Nephron (organoid): ENCODE measurements around the gene PROX2.

ENCODE experiments used
- H3K27ac Mint-ChIP-seq, 3 experiments: 2 replicates each; pipeline ENCODE4 v1.8.0; 2020; ENCODE audit warnings: mixed read lengths in 3 of 3, mild to moderate bottlenecking in 2 of 3, moderate library complexity in 1 of 3
- H3K27me3 Mint-ChIP-seq: 2 replicates; pipeline ENCODE4 v1.8.0; 2021; ENCODE audit warnings: low read depth, mild to moderate bottlenecking, moderate library complexity, mixed read lengths
- H3K36me3 Mint-ChIP-seq: 2 replicates; pipeline ENCODE4 v1.8.0; 2020; ENCODE audit warnings: low read depth, mixed read lengths
- H3K4me1 Mint-ChIP-seq: 2 replicates; pipeline ENCODE4 v1.8.0; 2020; ENCODE audit warnings: mixed read lengths
- H3K4me3 Mint-ChIP-seq, 3 experiments: 2 replicates each; pipeline ENCODE4 v1.8.0; 2020; ENCODE audit warnings: mild to moderate bottlenecking in 3 of 3, mixed read lengths in 3 of 3, moderate library complexity in 2 of 3
- H3K9me3 Mint-ChIP-seq: 2 replicates; pipeline ENCODE4 v1.8.0; 2020; ENCODE audit warnings: mixed read lengths
- TF ChIP-seq, protein P1 (sequence below), 3 experiments: fragments of 200-600 bp; sonication (generic); IDR thresholded peaks; one replicate each; pipeline ENCODE4 v1.5.0; 2021; ENCODE audit warnings: antibody characterized with exemption in 3 of 3; ENCODE audit not compliant: unreplicated experiment in 3 of 3

PROX2 gene

DNA sequence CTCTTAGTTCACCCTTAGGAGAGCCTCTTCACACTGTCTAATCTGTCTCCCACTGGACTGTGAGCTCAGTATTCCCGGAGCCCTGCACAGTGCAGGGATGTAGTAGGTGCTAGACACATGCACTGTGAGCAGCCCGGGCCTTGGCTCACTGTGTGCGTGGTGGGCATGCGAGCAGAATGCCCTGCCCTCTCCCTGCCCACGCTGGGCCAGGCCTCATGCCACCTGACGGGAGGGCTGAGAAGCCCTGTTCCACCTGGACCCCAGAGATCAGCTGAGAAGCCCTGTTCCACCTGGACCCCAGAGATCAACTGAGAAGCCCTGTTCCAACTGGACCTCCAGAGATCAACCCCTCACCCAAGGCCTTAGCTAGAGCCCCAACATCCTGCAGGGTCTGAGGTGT lies 36.2 kb upstream of the PROX2 start:
- H3K27me3 Mint-ChIP-seq: no peaks in the 10 kb centered on the region
- TF ChIP-seq, protein P1, sequence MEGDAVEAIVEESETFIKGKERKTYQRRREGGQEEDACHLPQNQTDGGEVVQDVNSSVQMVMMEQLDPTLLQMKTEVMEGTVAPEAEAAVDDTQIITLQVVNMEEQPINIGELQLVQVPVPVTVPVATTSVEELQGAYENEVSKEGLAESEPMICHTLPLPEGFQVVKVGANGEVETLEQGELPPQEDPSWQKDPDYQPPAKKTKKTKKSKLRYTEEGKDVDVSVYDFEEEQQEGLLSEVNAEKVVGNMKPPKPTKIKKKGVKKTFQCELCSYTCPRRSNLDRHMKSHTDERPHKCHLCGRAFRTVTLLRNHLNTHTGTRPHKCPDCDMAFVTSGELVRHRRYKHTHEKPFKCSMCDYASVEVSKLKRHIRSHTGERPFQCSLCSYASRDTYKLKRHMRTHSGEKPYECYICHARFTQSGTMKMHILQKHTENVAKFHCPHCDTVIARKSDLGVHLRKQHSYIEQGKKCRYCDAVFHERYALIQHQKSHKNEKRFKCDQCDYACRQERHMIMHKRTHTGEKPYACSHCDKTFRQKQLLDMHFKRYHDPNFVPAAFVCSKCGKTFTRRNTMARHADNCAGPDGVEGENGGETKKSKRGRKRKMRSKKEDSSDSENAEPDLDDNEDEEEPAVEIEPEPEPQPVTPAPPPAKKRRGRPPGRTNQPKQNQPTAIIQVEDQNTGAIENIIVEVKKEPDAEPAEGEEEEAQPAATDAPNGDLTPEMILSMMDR (IDR thresholded peaks at IDR 0.05; ENCODE audit: unreplicated experiment in 3 of 3): no peak
- H3K9me3 Mint-ChIP-seq: no peaks in the 10 kb centered on the region
- H3K4me3 Mint-ChIP-seq: no peak overlapping the region
- H3K36me3 Mint-ChIP-seq: no peaks in the 10 kb centered on the region
- H3K4me1 Mint-ChIP-seq: peaks cover 31% of the 10 kb centered on the region
- H3K27ac Mint-ChIP-seq: no peak overlapping the region

DNA sequence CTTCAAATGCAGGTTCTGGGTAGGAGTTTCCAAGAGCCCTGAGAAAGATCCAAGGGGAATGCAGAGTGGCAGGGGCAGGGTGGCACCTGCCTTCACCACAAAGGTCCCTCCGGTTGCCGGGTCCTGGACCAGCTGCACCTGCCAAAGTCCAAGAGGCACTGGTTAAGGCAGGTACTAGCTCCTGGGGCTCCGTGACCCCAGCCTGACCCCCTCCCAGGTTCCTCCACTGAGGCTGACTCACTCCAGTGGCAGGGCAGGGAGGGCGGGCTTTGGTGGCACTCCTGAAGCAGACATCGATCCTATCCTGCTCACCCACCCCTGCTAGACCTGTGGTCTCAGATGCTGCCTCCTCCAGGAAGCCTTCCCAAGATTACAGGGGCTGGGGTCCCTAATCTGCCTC lies 35.8 kb upstream of the PROX2 start:
- Mint-ChIP-seq H3K36me3 (no peaks in the 10 kb centered on the region), H3K27ac (no peak overlapping the region), H3K4me1 (peaks cover 27% of the 10 kb centered on the region), H3K27me3 (no peaks in the 10 kb centered on the region), H3K4me3 (no peak overlapping the region), H3K9me3 (no peaks in the 10 kb centered on the region)
- TF ChIP-seq, protein P1 (IDR thresholded peaks at IDR 0.05; ENCODE audit: unreplicated experiment in 3 of 3): no peak

DNA sequence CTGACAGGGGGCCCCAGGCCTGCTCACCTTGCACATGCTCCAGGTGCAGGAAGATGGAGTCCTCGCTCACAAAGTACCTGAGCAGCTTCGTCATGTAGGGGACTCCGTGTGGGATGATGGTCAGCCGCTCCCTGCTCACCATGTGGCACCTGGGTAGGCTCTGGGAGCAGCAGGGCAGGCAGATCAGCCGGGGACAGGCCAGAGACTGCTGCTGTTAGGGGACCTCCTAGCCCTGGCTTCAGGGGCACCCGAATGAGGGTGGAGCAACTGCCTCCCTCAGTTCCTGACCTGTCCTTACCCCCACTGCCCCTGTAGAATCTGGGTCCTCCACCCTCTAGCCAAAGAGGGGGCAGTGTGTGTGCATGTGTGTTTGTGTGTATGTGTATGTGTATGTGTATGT lies 35.3 kb upstream of the PROX2 start:
- TF ChIP-seq, protein P1 (IDR thresholded peaks at IDR 0.05; ENCODE audit: unreplicated experiment in 3 of 3): no peak
- Mint-ChIP-seq H3K4me3 (no peak overlapping the region), H3K27ac (no peak overlapping the region)

DNA sequence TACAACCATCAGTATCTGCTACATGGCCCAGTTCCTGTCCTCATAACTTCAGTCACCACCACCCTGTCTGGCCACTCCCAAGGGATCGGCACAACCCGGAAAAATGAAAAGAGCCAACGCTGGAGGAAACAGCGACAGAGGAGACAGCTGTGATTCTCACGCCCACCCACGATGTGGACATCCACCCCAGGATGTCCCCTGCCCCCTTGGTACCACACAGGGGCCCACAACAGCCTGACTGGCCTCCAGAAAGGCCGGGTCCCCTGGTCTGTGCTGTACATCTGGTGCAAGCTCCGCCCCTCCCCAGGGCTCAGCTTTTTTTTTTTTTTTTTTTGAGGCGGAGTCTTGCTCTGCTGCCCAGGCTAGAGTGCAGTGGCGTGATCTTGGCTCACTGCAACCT lies 34.6 kb upstream of the PROX2 start:
- no peak overlapping the region for H3K27ac Mint-ChIP-seq
- H3K36me3 Mint-ChIP-seq: peaks cover 1% of the 10 kb centered on the region
- TF ChIP-seq, protein P1 (IDR thresholded peaks at IDR 0.05; ENCODE audit: unreplicated experiment in 3 of 3): no peak
- H3K4me1 Mint-ChIP-seq: peaks cover 18% of the 10 kb centered on the region
- no peaks in the 10 kb centered on the region for H3K27me3 Mint-ChIP-seq
- H3K9me3 Mint-ChIP-seq: no peaks in the 10 kb centered on the region
- no peak overlapping the region for H3K4me3 Mint-ChIP-seq

More for the DNA sequence above, 35.3 kb upstream of the PROX2 start:
- H3K4me1 Mint-ChIP-seq: peaks cover 22% of the 10 kb centered on the region
- H3K27me3 Mint-ChIP-seq: no peaks in the 10 kb centered on the region
- no peaks in the 10 kb centered on the region for H3K9me3 Mint-ChIP-seq
- no peaks in the 10 kb centered on the region for H3K36me3 Mint-ChIP-seq

DNA sequence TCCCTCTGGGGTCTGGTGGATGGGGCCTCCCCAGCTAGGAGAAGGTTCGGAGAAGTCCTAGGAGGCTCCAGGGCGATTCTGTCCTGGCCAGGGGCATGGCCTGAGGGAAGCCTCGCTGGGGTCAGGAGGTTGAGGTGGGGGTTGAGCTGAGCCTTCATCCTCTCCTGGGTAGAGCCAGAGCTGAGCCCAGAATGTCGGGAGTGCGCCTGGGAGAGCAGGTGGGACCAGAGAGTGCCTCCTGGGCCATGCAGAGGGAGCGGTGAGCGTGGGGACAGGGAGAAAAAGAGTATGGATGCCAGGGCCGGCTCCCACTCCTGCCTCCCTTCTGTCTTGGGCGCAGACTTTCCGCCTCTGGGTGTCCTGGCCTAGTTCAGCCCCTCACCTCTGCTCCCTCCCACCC lies 34.0 kb upstream of the PROX2 start:
- H3K27me3 Mint-ChIP-seq: no peaks in the 10 kb centered on the region
- no peaks in the 10 kb centered on the region for H3K9me3 Mint-ChIP-seq
- TF ChIP-seq, protein P1 (IDR thresholded peaks at IDR 0.05; ENCODE audit: unreplicated experiment in 3 of 3): no peak
- peaks cover 5% of the 10 kb centered on the region for H3K36me3 Mint-ChIP-seq
- H3K27ac Mint-ChIP-seq: no peak overlapping the region
- H3K4me3 Mint-ChIP-seq: no peak overlapping the region
- peaks cover 18% of the 10 kb centered on the region for H3K4me1 Mint-ChIP-seq

DNA sequence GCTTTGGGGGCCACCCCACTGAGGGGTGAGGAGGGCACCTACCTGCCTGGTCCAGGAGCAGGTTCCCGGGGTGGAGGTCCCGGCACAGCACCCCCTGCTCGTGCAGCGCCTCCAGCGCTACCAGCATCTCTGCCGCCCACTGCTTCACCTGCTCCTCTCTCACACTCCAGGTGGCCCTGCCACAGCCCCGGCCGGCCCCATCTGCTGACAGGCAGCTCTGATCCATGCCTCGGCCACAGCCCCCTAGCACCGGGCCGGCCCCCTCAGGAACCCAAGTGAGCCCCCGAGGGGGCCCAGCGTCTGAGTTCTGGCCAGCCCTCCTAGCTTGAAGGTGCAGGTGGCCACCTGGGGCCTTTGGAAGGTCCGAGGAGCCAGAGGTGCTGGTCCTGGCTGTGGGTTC lies 33.6 kb upstream of the PROX2 start:
- Mint-ChIP-seq H3K4me3 (no peak overlapping the region), H3K4me1 (peaks cover 18% of the 10 kb centered on the region), H3K27me3 (no peaks in the 10 kb centered on the region), H3K27ac (no peak overlapping the region), H3K36me3 (peaks cover 5% of the 10 kb centered on the region), H3K9me3 (no peaks in the 10 kb centered on the region)
- TF ChIP-seq, protein P1 (IDR thresholded peaks at IDR 0.05; ENCODE audit: unreplicated experiment in 3 of 3): no peak
